HG03575 (cell line): Measurements from ENCODE around the gene HOXC10.

Source experiments
- ATAC-seq: cut with Tn5 transposase; IDR thresholded peaks from one replicate; pipeline ENCODE4 v1.9.1; 2021; ENCODE audit not compliant: unreplicated experiment, insufficient number of reproducible peaks, low FRiP score; ENCODE audit errors: extremely low read depth

The HOXC10 gene

GRCh38 chr12:53984901-53985691 is at the start of gene HOXC10:
Gene HOXC10, plus strand, starts transcription at chr12:53985146. Its CDS starts 114 bp downstream, at chr12:53985260.
- ATAC-seq: no peak

GRCh38 chr12:53935383-53936341 is 49.3 kb upstream of the HOXC10 start:
- ATAC-seq: no peak

- no peak for ATAC-seq
Measured at GRCh38 chr12:53937099-53937498, 47.8 kb upstream of the HOXC10 start.

GRCh38 chr12:53937596-53938325 is 47.2 kb upstream of the HOXC10 start:
- ATAC-seq: no peak

GRCh38 chr12:53938326-53939140 is 46.4 kb upstream of the HOXC10 start, which contains the start of gene HOXC13:
Gene HOXC13, plus strand, starts transcription at chr12:53938831. Its CDS starts 76 bp downstream, at chr12:53938907.
- ATAC-seq: no peak

GRCh38 chr12:53939141-53940108 is 45.5 kb upstream of the HOXC10 start:
- ATAC-seq: no peak

- no peak for ATAC-seq
Measured at GRCh38 chr12:53940443-53941014, 44.4 kb upstream of the HOXC10 start.

- no peak for ATAC-seq
Measured at GRCh38 chr12:53941187-53941586, 43.8 kb upstream of the HOXC10 start.

GRCh38 chr12:53941750-53942149 is 43.2 kb upstream of the HOXC10 start:
- ATAC-seq: no peak

- no peak for ATAC-seq
Measured at GRCh38 chr12:53942467-53942997, 42.4 kb upstream of the HOXC10 start.

- no peak for ATAC-seq
Measured at GRCh38 chr12:53944209-53944608, 40.7 kb upstream of the HOXC10 start.

- ATAC-seq: no peak
Measured at GRCh38 chr12:53944907-53945847, 39.8 kb upstream of the HOXC10 start.

- no peak for ATAC-seq
Measured at GRCh38 chr12:53947743-53948142, 37.2 kb upstream of the HOXC10 start.

- no peak for ATAC-seq
Measured at GRCh38 chr12:53948650-53949593, 36.0 kb upstream of the HOXC10 start.
